HepG2 (cell line): Measurements from ENCODE around the gene GRIN2C. TPM values are rescaled to one million over a fixed set of nuclear protein-coding genes. Genes with fewer than 3 reads are reported as not detected.

Experiments used
- ATAC-seq: fragments of 200-7000 bp; cut with Tn5 transposase; 3 replicates; pipeline ENCODE4 v1.9.1; 2020; ENCODE audit warnings: mild to moderate bottlenecking, moderate library complexity
- BruUV-seq: library from RNA; stranded (reverse); fragments of 400-500 nt; replicated peaks from 2 replicates; lab custom pipeline; 2021; lab: Mats Ljungman, UMichigan
- CTCF ChIA-PET: fragments of 300-600 bp; formaldehyde crosslinking; extraction: SDS; loops from one replicate; lab custom pipeline; 2021; ENCODE audit warnings: low total read pairs, inconsistent platforms, low intra/inter-chr PET ratio; lab: Yijun Ruan, JAX
- POLR2A ChIA-PET: fragments of 350-600 bp; sonication (Branson Sonifier 250); formaldehyde crosslinking; loops from one replicate; lab custom pipeline; 2020; ENCODE audit warnings: antibody characterized with exemption, inconsistent platforms; lab: Yijun Ruan, JAX
- DNase-seq: peaks from one replicate; pipeline ENCODE4 v3.0.0-alpha.2; 2015; ENCODE audit warnings: low spot score
- FAIRE-seq: peaks from 3 replicates; lab custom pipeline; 2011; peaks lifted over from hg19 to GRCh38; lab: Jason Lieb, UNC
- H2AFZ ChIP-seq: one replicate; pipeline ENCODE4 v1.6.1; 2011; ENCODE audit warnings: low read length, inconsistent platforms
- H3K27ac ChIP-seq: fragments of 300-600 bp; 3 replicates; pipeline ENCODE4 v1.8.0; 2011; ENCODE audit warnings: mixed run types, mild to moderate bottlenecking, mixed read lengths, low read length, inconsistent platforms; ENCODE audit not compliant: insufficient read depth; ENCODE audit errors: extremely low read length
- H3K27me3 ChIP-seq, 2 experiments: fragments of 200-600 bp in 1 of 2; 2 replicates in 1 of 2; 3 replicates in 1 of 2; pipeline versions ENCODE4 v1.6.0 to v1.8.0; 2011; ENCODE audit warnings: low read length in 2 of 2, mild to moderate bottlenecking in 2 of 2, moderate library complexity in 2 of 2, inconsistent platforms in 1 of 2; ENCODE audit not compliant: insufficient read depth in 2 of 2, control insufficient read depth in 1 of 2
- H3K36me3 ChIP-seq, 2 experiments: fragments of 200-600 bp in 1 of 2; replicated peaks in 1 of 2; 2 replicates in 1 of 2; 3 replicates in 1 of 2; pipeline versions ENCODE4 v1.5.1 to v1.8.0; 2011; ENCODE audit warnings: low read length in 2 of 2, inconsistent platforms in 1 of 2; ENCODE audit not compliant: insufficient read depth in 2 of 2, control insufficient read depth in 1 of 2
- H3K4me1 ChIP-seq: 2 replicates; pipeline ENCODE4 v1.5.1; 2012; ENCODE audit warnings: low read length, inconsistent platforms; ENCODE audit not compliant: insufficient read depth
- H3K4me2 ChIP-seq: 2 replicates; pipeline ENCODE4 v1.6.0; 2011; ENCODE audit warnings: low read depth, low read length, inconsistent platforms
- H3K4me3 ChIP-seq, 3 experiments: fragments of 200-600 bp in 1 of 3; sonication (generic), shearing (Covaris generic) in 1 of 3; replicated peaks in 1 of 3; 2 replicates each; pipeline ENCODE4 v1.5.1; 2011 to 2016; ENCODE audit warnings: low read length in 3 of 3, inconsistent platforms in 2 of 3, low read depth in 2 of 3, mild to moderate bottlenecking in 2 of 3, control low read depth in 1 of 3, mixed read lengths in 1 of 3; ENCODE audit not compliant: insufficient read depth in 1 of 3
- H3K79me2 ChIP-seq: one replicate; pipeline ENCODE4 v1.6.1; 2011; ENCODE audit warnings: low read length, inconsistent platforms; ENCODE audit not compliant: insufficient read depth
- H3K9ac ChIP-seq: 2 replicates; pipeline ENCODE4 v1.6.0; 2011; ENCODE audit warnings: mild to moderate bottlenecking, low read depth, low read length, inconsistent platforms; ENCODE audit not compliant: insufficient read depth
- H3K9me3 ChIP-seq: 2 replicates; pipeline ENCODE4 v1.5.1; 2012; ENCODE audit warnings: mild to moderate bottlenecking, low read length
- H4K20me1 ChIP-seq: 2 replicates; pipeline ENCODE4 v1.6.0; 2011; ENCODE audit warnings: inconsistent platforms, mild to moderate bottlenecking, low read length, moderate library complexity; ENCODE audit not compliant: insufficient read depth
- EZH2 ChIP-seq: conservative IDR thresholded peaks from 2 replicates; pipeline ENCODE4 v1.6.1; 2012; ENCODE audit warnings: mild to moderate bottlenecking, low read depth, low read length, moderate library complexity
- HDAC2 ChIP-seq: sonication (generic); formaldehyde crosslinking; IDR thresholded peaks from 2 replicates; pipeline ENCODE4 v1.4.0; 2020; ENCODE audit warnings: missing genetic modification reagents
- LCORL ChIP-seq, 2 experiments: fragments of 450-650 bp in 1 of 2; sonication (generic) in 1 of 2; formaldehyde crosslinking in 1 of 2; IDR thresholded peaks; 2 replicates each; pipeline versions ENCODE4 v1.5.0 to v1.6.1; 2017 to 2020; ENCODE audit warnings: antibody characterized with exemption in 1 of 2, missing genetic modification reagents in 1 of 2
- ONECUT2 ChIP-seq: sonication (generic); formaldehyde crosslinking; IDR thresholded peaks from 2 replicates; pipeline ENCODE4 v1.4.0; 2020; ENCODE audit warnings: missing genetic modification reagents
- ZNF282 ChIP-seq: fragments of 450-650 bp; IDR thresholded peaks from 2 replicates; pipeline ENCODE4 v1.6.1; 2018; ENCODE audit not compliant: partially characterized antibody
- ZNF350 ChIP-seq: sonication (generic); formaldehyde crosslinking; IDR thresholded peaks from 2 replicates; pipeline ENCODE4 v1.4.0; 2020; ENCODE audit warnings: mild to moderate bottlenecking, low read depth, missing genetic modification reagents, borderline replicate concordance
- ZNF782 ChIP-seq: sonication (generic); formaldehyde crosslinking; IDR thresholded peaks from 2 replicates; pipeline ENCODE4 v1.4.0; 2020; ENCODE audit warnings: missing genetic modification reagents, mild to moderate bottlenecking, borderline replicate concordance
- WGBS: methylation state at CpG from one replicate; pipeline ENCODE4 v1.1.6; 2017; ENCODE audit warnings: low lambda C conversion rate; 5-methylcytosine and 5-hydroxymethylcytosine counted together
- in situ Hi-C: cut with HindIII; loops from 2 replicates; pipeline ENCODE4 v1.10.0; 2017; ENCODE audit warnings: low pct_unique_long_range_greater_than_20kb; ENCODE audit not compliant: extremely low pct_ligation_motif_present
- intact Hi-C: fragments of 100-400 bp; cut with micrococcal nuclease; formaldehyde crosslinking; loops from one replicate; pipeline ENCODE4 v1.10.0; 2022; ENCODE audit not compliant: unreplicated experiment
- polyA plus RNA-seq, 8 experiments: library from polyadenylated mRNA; depleted of rRNA in 3 of 8; stranded (reverse) in 7 of 8; unstranded in 1 of 8; fragments of >200 nt; fragmentation: Illumina TruSeq in 4 of 8; extraction: Trizol in 4 of 8; gene quantifications; 2 replicates each; pipeline versions ENCODE4 v1.2.1 to v1.2.3, GENCODE V29; 2011 to 2016; ENCODE audit warnings: low read depth in 4 of 8, missing spikeins in 1 of 8, mixed read lengths in 1 of 8; ENCODE audit not compliant: insufficient read depth in 1 of 8
- total RNA-seq, 5 experiments: library from RNA; depleted of rRNA; stranded (reverse); fragments of >200 nt; fragmentation: Illumina TruSeq; extraction: Trizol; gene quantifications; 2 replicates each; pipeline ENCODE4 v1.2.3, GENCODE V29; 2016; ENCODE audit warnings: low read depth in 1 of 5

The GRIN2C gene
- total and polyA plus RNA-seq, 2 of the 13 experiments (the other 11 are each of a cell fraction or from before 2014, with no cell fraction given): 0.03 to 0.11 TPM

DNA sequence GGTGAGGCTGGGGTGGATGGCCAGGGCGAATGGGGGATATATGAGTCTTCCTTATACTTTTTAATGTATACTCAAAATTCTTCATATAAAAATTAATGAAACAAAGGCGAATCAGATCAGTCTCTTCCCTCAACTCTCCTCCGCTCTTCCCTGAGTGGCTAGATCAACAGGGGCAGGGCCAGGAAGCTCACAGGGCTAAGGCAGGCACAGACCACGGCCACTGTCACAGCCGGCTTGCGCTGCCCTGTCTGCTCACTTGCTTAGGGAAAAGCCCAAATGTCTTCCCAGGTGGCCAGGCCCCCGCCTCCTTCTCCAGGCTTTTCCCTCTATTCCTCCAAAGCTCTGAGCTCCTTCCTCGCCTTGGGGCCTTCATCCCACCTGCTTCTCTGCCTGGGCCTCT is 6.0 kb downstream of the GRIN2C start (continued):
- TF ChIP-seq HDAC2 (CRISPR knock-in tag) (no peak), ONECUT2 (CRISPR knock-in tag) (no peak), ZNF782 (no peak), ZNF282 (no peak)
- TF ChIP-seq, all 625 proteins: peak for 0

DNA sequence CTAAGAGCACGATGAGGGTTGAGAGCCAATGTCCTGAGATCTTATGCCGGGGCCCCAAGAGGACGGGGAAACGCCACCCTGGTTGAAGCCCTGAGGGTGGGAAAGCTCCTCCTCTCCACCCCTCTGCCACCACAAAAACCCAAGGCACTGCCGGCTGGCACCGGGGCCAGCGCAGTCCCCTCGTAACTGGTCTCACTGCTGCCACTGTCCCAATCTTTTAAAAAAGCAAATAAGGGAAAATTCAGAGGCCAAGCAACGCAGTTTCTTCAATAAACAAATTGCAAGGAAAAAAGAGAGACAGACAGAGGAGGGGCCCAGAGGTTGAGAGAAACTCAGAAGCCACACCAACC is 6.7 kb downstream of the GRIN2C start:
- Histone ChIP-seq H3K9me3 (no peaks in the 10 kb centered on the region), H3K9ac (no peak overlapping the region), H3K36me3 (no peaks in the 10 kb centered on the region), H3K4me3 (peak overlapping the region; percentile 33 to 64 (median 50)), H2AFZ (no peak overlapping the region), H3K27ac (no peak overlapping the region), H4K20me1 (no peaks in the 10 kb centered on the region; the same call in 1 of the 2 replicates), H3K4me2 (peak overlapping the region; percentile 85), H3K27me3 (peaks cover 17 to 91% of the 10 kb centered on the region in 2 experiments), H3K4me1 (peaks cover 9% of the 10 kb centered on the region), H3K79me2 (no peaks in the 10 kb centered on the region)
- intact Hi-C loops: no loop called here
- in situ Hi-C loops: no loop called here
- FAIRE-seq: no peak
- TF ChIP-seq LCORL (IDR thresholded peaks at IDR 0.05): no peak
- TF ChIP-seq LCORL (CRISPR knock-in tag; IDR thresholded peaks at IDR 0.05): no peak
- TF ChIP-seq EZH2: peak; percentile 64; the same call in 1 of the 2 replicates
- TF ChIP-seq ZNF350 (CRISPR knock-in tag): 0 out of 2 replicates have a peak, but pooled peaks have one; percentile 4
- ChIA-PET POLR2A (interaction anchor here (1.0 to 2.3 kb wide), 7 partner anchors 10 to 116 kb away, joined by 3 to 22 read pairs (median 3); partner anchors contain the start of genes FDXR, NAT9 and RAB37), CTCF (no interaction called here)
- BruUV-seq: no TSS peak
- no peak for DNase-seq
- WGBS: 25% methylated on average over 9 of the region's 9 CpGs
- ATAC-seq: no peak
